Keratinocyte (primary cell): ENCODE measurements around the gene TSHZ2.

Source experiments
- CTCF ChIP-seq, 3 experiments: IDR thresholded peaks in 1 of 3; conservative IDR thresholded peaks in 1 of 3; optimal IDR thresholded peaks in 1 of 3; 2 replicates in 2 of 3; 3 replicates in 1 of 3; pipeline versions ENCODE3 to v1.5.1; 2011; ENCODE audit warnings: low read length in 3 of 3, mild to moderate bottlenecking in 3 of 3, moderate library complexity in 2 of 3, control low read depth in 1 of 3, inconsistent platforms in 1 of 3; ENCODE audit not compliant: insufficient read depth in 2 of 3; ENCODE audit errors: extremely low read depth in 1 of 3
- EZH2 ChIP-seq: IDR thresholded peaks from one replicate; pipeline ENCODE4 v1.6.1; 2012; ENCODE audit warnings: inconsistent platforms, mild to moderate bottlenecking, low read length, moderate library complexity

GRCh38 chr20:53434662-53435061 is 462.5 kb downstream of the TSHZ2 start:
- TF ChIP-seq CTCF (optimal IDR thresholded peaks at IDR 0.05 in 1 of 3, IDR thresholded peaks at IDR 0.05 in 1 of 3, conservative IDR thresholded peaks at IDR 0.05 in 1 of 3; ENCODE audit: extremely low read depth in 1 of 3, insufficient read depth in 2 of 3, low read length in 3 of 3) (no peak), EZH2 (no peak)
